Activated B cell treated with CpG ODN at 0.5 μM for 24 hours (primary cell): Measurements from ENCODE around the gene IQSEC2. TPM values are rescaled to one million over a fixed set of nuclear protein-coding genes. Genes with fewer than 3 reads are reported as not detected.

Source experiments
- ATAC-seq: fragments of 200-7000 bp; cut with Tn5 transposase; one replicate; pipeline ENCODE4 v1.10.0; 2021; ENCODE audit warnings: low read depth, mild to moderate bottlenecking, moderate library complexity
- CTCF ChIA-PET: fragments of 350-600 bp; sonication (Branson Sonifier 250); formaldehyde crosslinking; loops from one replicate; lab custom pipeline; 2021; ENCODE audit warnings: antibody characterized with exemption; lab: Charles Lee
- POLR2A ChIA-PET: fragments of 350-600 bp; sonication (Branson Sonifier 250); formaldehyde crosslinking; loops from one replicate; lab custom pipeline; 2021; ENCODE audit warnings: antibody characterized with exemption; lab: Charles Lee
- DNase-seq: peaks from one replicate; pipeline ENCODE4 v3.0.0; 2022
- H3K27ac Mint-ChIP-seq: one replicate; pipeline ENCODE4 v1.8.0; 2020; ENCODE audit warnings: mixed read lengths
- H3K27me3 Mint-ChIP-seq: one replicate; pipeline ENCODE4 v1.8.0; 2021; ENCODE audit warnings: mixed read lengths
- H3K36me3 Mint-ChIP-seq: one replicate; pipeline ENCODE4 v1.8.0; 2021; ENCODE audit warnings: low read depth, mixed read lengths
- H3K4me1 Mint-ChIP-seq: one replicate; pipeline ENCODE4 v1.8.0; 2021; ENCODE audit warnings: mixed read lengths
- H3K4me3 Mint-ChIP-seq: one replicate; pipeline ENCODE4 v1.8.0; 2020; ENCODE audit warnings: mild to moderate bottlenecking, mixed read lengths
- H3K9me3 Mint-ChIP-seq: one replicate; pipeline ENCODE4 v1.8.0; 2020; ENCODE audit warnings: mixed read lengths
- intact Hi-C: fragments of 100-400 bp; cut with micrococcal nuclease; formaldehyde crosslinking; loops from one replicate; pipeline ENCODE4 v1.15.1; 2024
- total RNA-seq: library from RNA; stranded (reverse); gene quantifications from 2 replicates; pipeline ENCODE4 v1.2.3, GENCODE V29; 2022
- TF ChIP-seq, protein P1 (sequence below): fragments of 200-600 bp; IDR thresholded peaks from one replicate; pipeline ENCODE4 v1.8.0; 2022; ENCODE audit warnings: antibody characterized with exemption, mild to moderate bottlenecking

Gene IQSEC2
- total RNA-seq, 1 donor from 2014 or later = 0.53 TPM

DNA sequence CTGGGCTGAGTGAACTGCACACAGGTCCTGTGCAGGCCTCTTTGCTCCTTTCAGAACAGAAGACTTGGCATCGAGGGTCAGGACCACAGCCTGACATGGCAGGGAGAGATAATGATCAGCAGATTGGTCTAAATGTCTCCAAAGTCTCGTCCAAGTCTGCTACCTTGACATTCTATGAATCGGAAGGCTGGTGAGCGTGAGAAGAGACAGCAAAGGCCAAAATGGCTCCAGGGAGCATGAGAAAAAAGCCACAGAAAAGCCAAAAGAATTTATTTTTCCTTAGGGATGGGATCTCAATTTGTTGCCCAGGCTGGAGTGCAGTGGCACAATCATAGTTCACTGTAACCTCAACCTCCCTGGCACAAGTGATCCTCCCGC, 32.3 kb upstream of the IQSEC2 start:
- no peak for DNase-seq
- peaks cover 11% of the 10 kb centered on the region for H3K4me1 Mint-ChIP-seq
- ChIA-PET CTCF (interaction anchor here (0.7 to 2.0 kb wide), 9 partner anchors 12 to 223 kb away, joined by 3 to 24 read pairs (median 3); no protein-coding TSS in a partner anchor), POLR2A (interaction anchor here (0.9 to 1.0 kb wide), 3 partner anchors 88 to 122 kb away, joined by 3 to 4 read pairs (median 3); no protein-coding TSS in a partner anchor)
- no peaks in the 10 kb centered on the region for H3K36me3 Mint-ChIP-seq
- ATAC-seq = no peak
- H3K27me3 Mint-ChIP-seq = peaks cover 8% of the 10 kb centered on the region
- TF ChIP-seq, protein P1, sequence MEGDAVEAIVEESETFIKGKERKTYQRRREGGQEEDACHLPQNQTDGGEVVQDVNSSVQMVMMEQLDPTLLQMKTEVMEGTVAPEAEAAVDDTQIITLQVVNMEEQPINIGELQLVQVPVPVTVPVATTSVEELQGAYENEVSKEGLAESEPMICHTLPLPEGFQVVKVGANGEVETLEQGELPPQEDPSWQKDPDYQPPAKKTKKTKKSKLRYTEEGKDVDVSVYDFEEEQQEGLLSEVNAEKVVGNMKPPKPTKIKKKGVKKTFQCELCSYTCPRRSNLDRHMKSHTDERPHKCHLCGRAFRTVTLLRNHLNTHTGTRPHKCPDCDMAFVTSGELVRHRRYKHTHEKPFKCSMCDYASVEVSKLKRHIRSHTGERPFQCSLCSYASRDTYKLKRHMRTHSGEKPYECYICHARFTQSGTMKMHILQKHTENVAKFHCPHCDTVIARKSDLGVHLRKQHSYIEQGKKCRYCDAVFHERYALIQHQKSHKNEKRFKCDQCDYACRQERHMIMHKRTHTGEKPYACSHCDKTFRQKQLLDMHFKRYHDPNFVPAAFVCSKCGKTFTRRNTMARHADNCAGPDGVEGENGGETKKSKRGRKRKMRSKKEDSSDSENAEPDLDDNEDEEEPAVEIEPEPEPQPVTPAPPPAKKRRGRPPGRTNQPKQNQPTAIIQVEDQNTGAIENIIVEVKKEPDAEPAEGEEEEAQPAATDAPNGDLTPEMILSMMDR = no peak
- H3K4me3 Mint-ChIP-seq = no peak overlapping the region
- intact Hi-C loops = loop anchor here (1.0 to 10.0 kb wide), 3 partner anchors 123 to 239 kb away; no protein-coding TSS in a partner anchor
- H3K27ac Mint-ChIP-seq = no peak overlapping the region
- H3K9me3 Mint-ChIP-seq = no peaks in the 10 kb centered on the region

DNA sequence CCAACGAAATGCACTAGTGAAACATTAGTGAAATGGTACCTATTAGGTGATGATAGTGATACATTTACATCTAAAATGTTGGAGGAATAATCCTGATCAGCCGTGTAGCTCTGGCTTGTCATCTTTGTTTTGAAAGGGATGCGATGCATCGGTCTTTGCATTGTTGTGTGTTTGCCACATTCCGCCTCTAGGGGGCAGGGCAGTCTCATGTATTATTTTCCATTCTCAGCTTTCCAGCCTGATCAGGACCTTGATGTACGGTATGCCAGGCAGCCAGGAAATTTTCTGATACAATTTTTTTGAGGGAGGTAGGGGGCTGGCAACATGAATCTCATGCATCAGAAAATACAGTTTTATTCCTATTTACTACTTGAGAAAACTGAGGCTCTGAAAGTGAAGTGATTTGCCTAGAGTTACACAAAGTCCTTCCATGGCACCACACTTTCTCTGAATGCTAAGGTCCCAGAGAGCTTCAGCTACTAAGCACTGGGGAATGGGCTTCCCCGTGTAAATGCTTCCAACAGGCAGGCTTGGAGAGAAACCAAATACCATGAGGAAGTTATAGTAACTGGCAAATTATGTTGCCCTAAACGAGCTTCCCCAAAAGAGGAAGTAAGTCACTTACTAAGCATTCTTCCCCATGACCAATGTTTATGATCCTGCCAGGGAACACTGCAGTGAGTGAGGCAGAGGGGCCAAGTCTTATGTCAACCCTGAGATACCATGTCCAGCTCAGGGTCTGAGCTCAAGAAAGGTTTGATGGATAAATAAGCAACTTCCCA, 31.8 kb upstream of the IQSEC2 start:
- no peak overlapping the region for H3K27ac Mint-ChIP-seq
- intact Hi-C loops = loop anchor here (1.0 to 10.0 kb wide), 3 partner anchors 123 to 238 kb away; no protein-coding TSS in a partner anchor
- peaks cover 4% of the 10 kb centered on the region for H3K27me3 Mint-ChIP-seq
- peak overlapping the region; percentile 19 for H3K4me3 Mint-ChIP-seq
- H3K9me3 Mint-ChIP-seq = no peaks in the 10 kb centered on the region
- ChIA-PET CTCF (interaction anchor here (0.7 to 2.0 kb wide), 10 partner anchors 13 to 1848 kb away, joined by 3 to 24 read pairs (median 3); no protein-coding TSS in a partner anchor), POLR2A (interaction anchor here (0.5 to 1.0 kb wide), 6 partner anchors 88 to 1028 kb away, joined by 3 to 5 read pairs (median 4); no protein-coding TSS in a partner anchor)
- TF ChIP-seq, protein P1 = no peak
- H3K36me3 Mint-ChIP-seq = no peaks in the 10 kb centered on the region
- DNase-seq (peak; percentile 23), ATAC-seq (peak; percentile 75)
- H3K4me1 Mint-ChIP-seq = peaks cover 11% of the 10 kb centered on the region

DNA sequence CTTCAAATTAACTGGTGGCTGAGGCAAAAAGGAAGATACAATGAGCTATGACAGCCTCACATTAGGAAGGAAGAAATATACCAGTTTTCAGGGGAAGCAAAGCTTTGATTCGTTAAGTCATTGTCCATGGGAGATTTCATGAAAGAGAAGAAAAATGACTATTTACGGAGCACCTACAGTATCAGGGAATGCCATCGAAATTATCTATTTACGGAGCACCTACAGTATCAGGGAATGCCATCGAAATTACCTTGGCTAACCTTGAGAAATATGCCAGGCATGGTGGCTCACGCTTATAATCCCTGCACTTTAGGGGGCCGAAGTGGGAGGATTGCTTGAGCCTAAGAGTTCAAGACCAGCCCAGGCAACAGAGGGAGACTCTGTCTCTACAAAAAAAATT, 28.5 kb upstream of the IQSEC2 start:
- intact Hi-C loops = loop anchor here (10.0 kb wide), 1 partner anchor 235 kb away; no protein-coding TSS in a partner anchor
- ATAC-seq = no peak
- no peak overlapping the region for H3K27ac Mint-ChIP-seq
- ChIA-PET CTCF (no interaction called here), POLR2A (no interaction called here)
- no peaks in the 10 kb centered on the region for H3K36me3 Mint-ChIP-seq
- H3K4me3 Mint-ChIP-seq = no peak overlapping the region
- TF ChIP-seq, protein P1 = no peak
- peaks cover 9% of the 10 kb centered on the region for H3K4me1 Mint-ChIP-seq
- H3K27me3 Mint-ChIP-seq = no peaks in the 10 kb centered on the region
- no peaks in the 10 kb centered on the region for H3K9me3 Mint-ChIP-seq
- DNase-seq = no peak

DNA sequence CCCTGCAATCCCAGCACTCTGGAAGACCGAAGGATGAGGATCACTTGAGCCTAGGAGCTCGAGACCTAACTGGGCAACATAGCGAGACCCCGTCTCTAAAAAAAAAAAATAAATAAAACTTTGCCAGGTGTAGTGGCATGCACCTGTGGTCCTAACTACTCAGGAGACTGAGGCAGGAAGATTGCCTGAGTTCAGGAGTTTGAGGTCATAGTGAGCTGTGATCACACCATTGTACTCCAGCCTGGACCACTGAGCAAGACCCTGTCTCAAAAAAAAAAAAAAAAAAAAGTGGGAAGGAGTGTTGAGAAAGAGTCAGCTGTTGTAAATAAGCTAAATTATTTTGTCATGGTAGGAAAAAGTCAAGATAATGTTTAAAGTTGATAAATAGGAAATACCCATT, 27.5 kb upstream of the IQSEC2 start:
- Mint-ChIP-seq H3K9me3 (no peaks in the 10 kb centered on the region), H3K4me3 (no peak overlapping the region), H3K27ac (no peak overlapping the region), H3K4me1 (peaks cover 9% of the 10 kb centered on the region), H3K36me3 (no peaks in the 10 kb centered on the region), H3K27me3 (no peaks in the 10 kb centered on the region)
- intact Hi-C loops = no loop called here
- TF ChIP-seq, protein P1 = no peak
- ChIA-PET POLR2A (no interaction called here), CTCF (no interaction called here)
- ATAC-seq (no peak), DNase-seq (no peak)
